ENCODE results near the gene PTPRM.
A peak's percentile ranks its signal among the peaks of the same experiment; 100 is the strongest.

Gene PTPRM

GRCh38 chr18:7600036-7600435 is 32.9 kb downstream of the PTPRM start:
- DNase-seq (ENCODE audit: low read depth, low spot score), result no peak

DNA sequence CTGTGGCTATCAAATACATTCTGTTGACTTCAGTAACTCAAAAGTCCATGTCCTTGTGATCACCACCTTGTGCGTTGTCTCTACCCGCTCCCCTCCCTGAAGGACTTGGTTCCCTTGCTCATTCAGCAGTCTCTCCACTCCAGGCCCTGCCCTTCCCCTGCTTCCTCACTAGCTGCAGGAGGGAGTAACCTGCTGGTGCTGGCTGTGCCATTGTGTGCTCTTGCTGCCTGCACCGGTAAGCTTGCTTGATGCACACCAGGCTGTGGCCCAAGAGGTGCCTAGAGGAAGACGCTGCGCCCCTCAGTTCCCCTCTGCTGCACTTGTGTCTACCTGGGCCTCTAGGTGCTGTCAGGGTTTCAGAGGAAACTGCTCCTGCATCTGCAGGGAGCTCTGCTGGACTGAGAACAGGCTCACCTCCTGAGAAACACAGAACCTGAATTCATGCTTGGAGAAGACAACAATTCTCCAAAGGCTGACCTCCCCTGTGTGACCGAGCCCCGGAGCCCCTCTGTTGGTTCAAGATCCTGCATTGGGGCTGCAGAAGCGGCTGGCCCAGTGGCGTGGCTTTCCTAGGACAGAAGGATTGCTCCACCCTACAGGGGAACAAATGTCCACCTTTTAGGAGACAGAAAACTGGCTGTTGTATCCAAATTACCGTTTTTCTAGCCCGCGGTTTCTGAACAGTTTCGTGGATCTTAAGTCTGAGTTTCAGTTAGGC is 33.6 kb downstream of the PTPRM start:
- DNase-seq (ENCODE audit: low read depth, low spot score), result no peak

DNA sequence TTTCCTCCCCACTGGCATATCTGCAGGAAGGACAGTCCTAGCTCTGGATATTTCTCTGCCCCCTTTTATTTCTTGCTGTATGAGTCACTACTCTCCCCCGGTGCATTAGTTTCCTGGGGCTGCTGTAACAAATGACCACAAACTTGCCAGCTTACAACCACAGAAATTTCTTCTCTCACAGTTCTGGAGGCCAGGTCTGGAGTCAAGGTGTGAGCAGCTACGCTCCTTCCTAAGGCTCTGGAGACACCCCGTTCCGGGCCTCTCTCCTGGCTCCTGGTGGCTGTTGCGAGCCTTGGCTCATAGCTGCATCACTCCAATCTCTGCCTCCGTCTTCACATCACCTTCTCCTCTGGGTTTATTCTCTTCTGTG is 34.1 kb downstream of the PTPRM start:
- peak; percentile 89 for DNase-seq (ENCODE audit: low read depth, low spot score)

DNA sequence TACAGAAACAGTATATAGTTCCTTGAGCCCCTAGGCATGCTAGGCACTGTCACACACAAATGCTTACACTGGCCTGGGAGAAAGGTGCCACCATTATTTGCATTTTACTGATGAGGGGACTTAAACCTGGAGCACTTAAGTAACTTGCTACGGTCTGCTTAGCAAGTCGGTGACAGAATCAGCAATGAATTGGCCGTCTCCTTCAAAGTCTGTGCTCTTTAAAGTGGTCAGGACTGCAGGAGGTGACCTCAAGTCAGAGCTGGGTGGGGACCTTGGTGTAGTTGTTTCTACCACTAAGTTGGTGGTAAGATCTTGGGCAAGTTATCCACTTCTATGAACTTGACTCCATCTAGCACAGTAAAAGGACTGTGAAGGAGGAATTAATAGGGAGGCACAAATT is 34.8 kb downstream of the PTPRM start:
- no peak for DNase-seq (ENCODE audit: low read depth, low spot score)

- no peak for DNase-seq (ENCODE audit: low read depth, low spot score)
Measured at GRCh38 chr18:7603259-7604000, 36.3 kb downstream of the PTPRM start.

GRCh38 chr18:7604361-7604760 is 37.2 kb downstream of the PTPRM start:
- DNase-seq (ENCODE audit: low read depth, low spot score), result no peak

DNA sequence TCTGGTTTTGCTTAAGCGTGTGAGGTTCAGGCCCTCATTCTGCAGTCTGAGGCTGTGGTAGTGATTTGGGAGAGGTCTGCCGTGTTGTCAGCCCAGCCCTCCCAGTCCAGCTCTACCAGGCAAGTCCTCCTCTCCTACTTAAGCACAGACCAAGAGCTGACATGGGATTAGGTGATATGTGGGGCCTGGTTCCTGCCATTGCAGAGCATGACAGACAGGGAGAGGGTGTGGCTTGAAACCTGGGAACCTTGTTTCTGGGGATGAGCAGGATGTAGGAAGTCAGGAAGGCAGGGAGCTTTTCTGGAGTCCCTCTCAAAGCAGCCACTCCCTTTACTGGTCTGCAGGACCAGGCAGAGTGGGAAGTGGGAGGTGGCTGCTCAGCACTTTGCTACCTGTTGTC is 38.6 kb downstream of the PTPRM start:
- no peak for DNase-seq (ENCODE audit: low read depth, low spot score)

GRCh38 chr18:7607540-7608173 is 40.5 kb downstream of the PTPRM start:
- no peak for DNase-seq (ENCODE audit: low read depth, low spot score)

DNA sequence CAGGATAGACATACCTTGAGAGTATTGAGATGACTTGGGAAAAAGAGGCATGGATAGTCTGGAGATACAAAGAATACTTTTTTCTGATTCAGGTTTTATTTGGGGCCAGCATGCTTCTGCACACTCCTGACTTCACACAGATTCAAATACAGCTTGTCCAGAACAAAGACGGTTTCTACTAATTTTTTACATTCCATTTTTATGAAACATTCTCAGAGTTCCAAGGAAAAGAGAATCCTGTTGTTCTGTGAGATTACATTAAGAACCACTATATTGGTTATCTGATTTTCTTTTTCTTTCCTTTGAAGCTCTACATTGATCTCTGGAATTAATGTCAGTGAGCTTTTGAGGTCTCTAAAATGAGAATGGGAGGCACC is 41.0 kb downstream of the PTPRM start:
- no peak for DNase-seq (ENCODE audit: low read depth, low spot score)

DNA sequence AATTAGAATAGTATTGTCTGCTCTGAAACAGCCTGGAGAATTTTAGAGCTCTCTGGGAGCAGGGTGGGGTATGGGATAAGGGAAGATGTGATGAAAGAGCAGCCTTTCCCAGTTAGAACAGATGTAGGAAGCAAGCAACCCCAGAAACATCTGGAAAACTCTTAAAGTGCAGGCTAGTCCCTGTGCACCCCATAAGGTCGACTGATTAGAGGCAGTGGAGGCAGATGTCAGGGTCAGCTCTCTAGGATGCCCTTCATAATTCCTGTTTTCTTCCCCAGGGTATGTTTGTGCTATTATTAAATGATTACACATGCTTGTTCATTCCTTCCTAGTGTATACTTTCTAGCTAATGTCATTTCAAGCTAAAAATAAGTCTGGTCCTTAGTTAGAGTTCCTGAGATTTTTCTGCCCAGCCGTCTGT is 41.7 kb downstream of the PTPRM start:
- DNase-seq (ENCODE audit: low read depth, low spot score), result no peak

DNA sequence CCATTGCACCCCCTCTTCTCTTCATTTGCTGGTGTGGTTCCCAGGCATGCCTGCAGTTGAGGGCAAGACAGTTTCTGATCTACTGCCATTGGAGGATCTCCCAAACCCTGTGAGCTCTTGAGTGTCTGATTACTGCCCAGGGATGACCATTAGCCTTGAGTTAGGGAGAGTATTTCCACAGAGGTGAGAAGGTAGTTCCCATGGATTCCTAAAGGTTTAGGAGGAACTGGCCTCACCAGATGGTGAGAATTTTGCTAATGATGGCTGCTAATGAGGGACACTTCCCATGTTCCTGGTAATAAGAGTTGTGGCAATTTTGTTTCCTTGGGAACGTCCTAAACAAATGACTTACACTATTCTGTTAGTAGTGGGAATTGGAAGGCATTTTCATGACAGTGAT is 42.5 kb downstream of the PTPRM start:
- DNase-seq (ENCODE audit: low read depth, low spot score), result no peak

DNA sequence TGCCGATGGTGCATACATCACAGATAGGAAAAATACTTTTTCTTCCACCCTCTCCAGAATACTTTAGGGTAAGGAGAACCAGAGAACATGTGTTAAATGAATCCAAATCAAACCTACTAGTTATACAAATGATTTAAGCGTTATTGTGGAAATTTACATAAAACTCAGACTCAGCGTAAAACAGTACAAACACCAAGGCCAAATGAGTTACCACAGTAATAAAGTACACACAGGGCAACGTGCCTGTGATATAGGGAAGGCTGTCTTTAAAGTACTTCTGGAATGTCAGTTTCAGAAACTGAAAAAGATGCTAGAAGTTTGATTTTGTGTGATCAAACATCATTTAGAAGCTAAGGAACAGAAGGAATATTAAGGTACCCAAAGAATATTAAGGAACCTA is 46.9 kb downstream of the PTPRM start:
- DNase-seq (ENCODE audit: low read depth, low spot score), result no peak

DNA sequence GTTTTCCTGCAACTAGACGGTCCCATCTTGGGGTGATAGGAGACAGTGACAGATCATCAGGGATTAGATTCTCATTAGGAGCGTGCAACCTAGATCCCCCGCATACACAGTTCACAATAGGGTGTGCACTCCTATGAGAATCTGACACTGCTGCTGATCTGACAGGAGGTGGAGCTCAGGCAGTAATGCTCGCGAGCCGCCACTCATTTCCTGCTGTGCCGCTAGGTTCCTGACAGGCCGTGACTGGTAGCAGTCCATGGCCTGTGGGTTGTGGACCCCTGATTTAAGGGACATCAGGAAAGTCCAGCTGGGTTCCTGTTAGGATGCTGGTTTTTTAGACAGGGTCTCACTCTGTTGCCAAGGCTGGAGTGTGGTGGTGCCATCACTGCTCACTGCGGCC is 48.7 kb downstream of the PTPRM start:
- no peak for DNase-seq (ENCODE audit: low read depth, low spot score)

GRCh38 chr18:7616661-7617060 is 49.5 kb downstream of the PTPRM start:
- DNase-seq (ENCODE audit: low read depth, low spot score), result no peak

- peak; percentile 98 for DNase-seq (ENCODE audit: low read depth, low spot score)
Measured at GRCh38 chr18:7617738-7618422, 50.8 kb downstream of the PTPRM start.

GRCh38 chr18:7618891-7619442 is 51.9 kb downstream of the PTPRM start:
- DNase-seq (ENCODE audit: low read depth, low spot score), result peak; percentile 61

- DNase-seq (ENCODE audit: low read depth, low spot score), result peak; percentile 28
Measured at GRCh38 chr18:7619676-7620075, 52.6 kb downstream of the PTPRM start.

DNA sequence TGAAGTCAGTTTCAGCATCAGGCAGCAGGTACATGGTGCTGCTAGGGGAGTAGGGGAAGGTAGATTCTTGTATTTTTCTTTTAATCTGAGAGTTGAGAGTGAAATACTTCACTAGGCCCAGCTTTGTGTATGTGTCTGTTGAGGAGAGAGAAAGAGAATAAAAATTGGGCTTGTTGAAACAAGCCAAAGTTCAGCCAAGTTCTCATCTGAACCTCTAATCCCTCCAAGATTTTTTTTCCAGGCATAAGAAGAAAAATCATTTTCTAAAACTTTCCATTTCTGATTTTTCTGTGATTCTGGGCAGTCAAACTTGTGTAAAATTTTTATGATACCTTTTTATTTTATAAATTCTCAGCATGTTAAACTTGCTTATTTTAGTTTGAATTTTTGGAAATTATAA is 55.6 kb downstream of the PTPRM start:
- no peak for DNase-seq (ENCODE audit: low read depth, low spot score)

GRCh38 chr18:7623681-7624080 is 56.6 kb downstream of the PTPRM start:
- no peak for DNase-seq (ENCODE audit: low read depth, low spot score)

DNA sequence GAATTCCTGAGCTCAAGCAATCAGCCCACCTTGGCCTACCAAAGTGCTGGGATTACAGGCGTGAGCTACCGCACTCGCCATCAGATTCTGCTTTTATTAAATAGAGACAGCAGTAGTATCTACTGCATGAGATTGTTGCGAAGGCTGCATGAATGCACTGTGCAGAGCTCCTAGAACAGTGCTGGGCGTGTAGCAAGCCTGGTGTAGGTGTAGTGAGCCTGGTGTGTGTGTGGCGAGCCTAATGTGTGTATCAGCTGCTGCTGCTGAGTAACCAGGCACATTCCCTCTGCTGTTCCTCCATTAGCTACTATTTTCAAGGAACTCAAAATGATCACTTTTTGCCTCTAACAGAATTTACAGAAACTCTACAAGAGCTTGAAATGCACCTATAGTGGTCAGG is 57.6 kb downstream of the PTPRM start:
- no peak for DNase-seq (ENCODE audit: low read depth, low spot score)

GRCh38 chr18:7626175-7626921 is 59.2 kb downstream of the PTPRM start:
- DNase-seq (ENCODE audit: low read depth, low spot score), result no peak

Measured in astrocyte of the hippocampus (primary cell).